Peyer's patch (tissue), 4 donors: Measurements from ENCODE around the gene SDHB.

ENCODE experiments used
- POLR2A ChIP-seq, 2 donors: fragments of 450-650 bp; IDR thresholded peaks; one replicate each; pipeline ENCODE4 v1.5.1; 2017; ENCODE audit warnings: antibody characterized with exemption in 2 of 2, mild to moderate bottlenecking in 2 of 2, moderate library complexity in 2 of 2
- TF ChIP-seq, protein P1 (sequence below), 6 experiments: fragments of 450-650 bp in 4 of 6; fragments of 200-600 bp in 2 of 6; sonication (generic) in 1 of 6; IDR thresholded peaks; one replicate each; pipeline ENCODE4 v1.5.1; 2017 to 2019; ENCODE audit warnings: antibody characterized with exemption in 6 of 6, mild to moderate bottlenecking in 3 of 6, moderate library complexity in 1 of 6

DNA sequence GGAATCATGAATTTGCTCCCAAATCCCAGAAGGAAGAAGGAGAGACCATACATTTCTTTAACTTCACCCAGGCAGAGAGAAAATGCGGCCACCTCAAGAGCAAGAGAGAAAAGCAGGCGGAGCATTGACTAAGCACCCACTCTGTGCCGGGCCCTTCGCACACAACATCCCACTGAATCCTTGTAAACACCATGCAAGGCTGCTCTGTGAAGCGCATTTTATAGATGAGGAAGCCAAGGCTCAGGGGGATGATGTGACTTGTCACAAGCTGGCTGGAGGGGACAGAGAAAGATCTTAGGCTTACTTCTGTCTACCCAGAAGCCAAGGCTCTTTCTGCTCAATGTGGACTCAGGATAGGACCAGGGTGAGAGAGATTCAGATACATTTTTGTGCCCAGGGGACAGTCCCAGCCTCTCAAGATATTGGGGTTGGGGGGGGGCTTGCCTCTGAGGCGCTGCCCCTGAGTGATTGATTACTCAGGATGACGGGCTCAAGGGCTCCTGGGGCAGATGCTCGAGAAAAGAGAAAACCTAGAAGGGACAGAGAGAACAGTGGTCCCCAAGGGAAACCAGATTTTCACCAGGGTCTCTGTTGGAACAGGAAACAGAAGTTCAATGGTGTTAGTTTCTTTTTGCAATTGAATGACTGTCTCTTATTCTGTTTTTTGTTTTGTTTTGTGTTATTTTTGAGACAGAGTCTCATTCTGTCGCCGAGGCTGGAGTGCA is 45.9 kb upstream of the SDHB start:
- TF ChIP-seq, protein P1, sequence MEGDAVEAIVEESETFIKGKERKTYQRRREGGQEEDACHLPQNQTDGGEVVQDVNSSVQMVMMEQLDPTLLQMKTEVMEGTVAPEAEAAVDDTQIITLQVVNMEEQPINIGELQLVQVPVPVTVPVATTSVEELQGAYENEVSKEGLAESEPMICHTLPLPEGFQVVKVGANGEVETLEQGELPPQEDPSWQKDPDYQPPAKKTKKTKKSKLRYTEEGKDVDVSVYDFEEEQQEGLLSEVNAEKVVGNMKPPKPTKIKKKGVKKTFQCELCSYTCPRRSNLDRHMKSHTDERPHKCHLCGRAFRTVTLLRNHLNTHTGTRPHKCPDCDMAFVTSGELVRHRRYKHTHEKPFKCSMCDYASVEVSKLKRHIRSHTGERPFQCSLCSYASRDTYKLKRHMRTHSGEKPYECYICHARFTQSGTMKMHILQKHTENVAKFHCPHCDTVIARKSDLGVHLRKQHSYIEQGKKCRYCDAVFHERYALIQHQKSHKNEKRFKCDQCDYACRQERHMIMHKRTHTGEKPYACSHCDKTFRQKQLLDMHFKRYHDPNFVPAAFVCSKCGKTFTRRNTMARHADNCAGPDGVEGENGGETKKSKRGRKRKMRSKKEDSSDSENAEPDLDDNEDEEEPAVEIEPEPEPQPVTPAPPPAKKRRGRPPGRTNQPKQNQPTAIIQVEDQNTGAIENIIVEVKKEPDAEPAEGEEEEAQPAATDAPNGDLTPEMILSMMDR (IDR thresholded peaks at IDR 0.05), result no peak
- TF ChIP-seq POLR2A (IDR thresholded peaks at IDR 0.05), result no peak
